ENCODE data around the gene ATF7IP.
A peak's percentile ranks its signal among the peaks of the same experiment; 100 is the strongest.
"Not testable (repeated sequence)": the region's sequence is repeated elsewhere in the genome, so short reads cannot be mapped to it uniquely, and the experiment has no call there.

The ATF7IP gene

GRCh38 chr12:14365294-14366208, at the start of gene ATF7IP:
TSS of gene ATF7IP (plus strand) at chr12:14365682. CDS start at chr12:14423916, 58,234 bp downstream.
- DNase-seq: peak; percentile 92

DNA sequence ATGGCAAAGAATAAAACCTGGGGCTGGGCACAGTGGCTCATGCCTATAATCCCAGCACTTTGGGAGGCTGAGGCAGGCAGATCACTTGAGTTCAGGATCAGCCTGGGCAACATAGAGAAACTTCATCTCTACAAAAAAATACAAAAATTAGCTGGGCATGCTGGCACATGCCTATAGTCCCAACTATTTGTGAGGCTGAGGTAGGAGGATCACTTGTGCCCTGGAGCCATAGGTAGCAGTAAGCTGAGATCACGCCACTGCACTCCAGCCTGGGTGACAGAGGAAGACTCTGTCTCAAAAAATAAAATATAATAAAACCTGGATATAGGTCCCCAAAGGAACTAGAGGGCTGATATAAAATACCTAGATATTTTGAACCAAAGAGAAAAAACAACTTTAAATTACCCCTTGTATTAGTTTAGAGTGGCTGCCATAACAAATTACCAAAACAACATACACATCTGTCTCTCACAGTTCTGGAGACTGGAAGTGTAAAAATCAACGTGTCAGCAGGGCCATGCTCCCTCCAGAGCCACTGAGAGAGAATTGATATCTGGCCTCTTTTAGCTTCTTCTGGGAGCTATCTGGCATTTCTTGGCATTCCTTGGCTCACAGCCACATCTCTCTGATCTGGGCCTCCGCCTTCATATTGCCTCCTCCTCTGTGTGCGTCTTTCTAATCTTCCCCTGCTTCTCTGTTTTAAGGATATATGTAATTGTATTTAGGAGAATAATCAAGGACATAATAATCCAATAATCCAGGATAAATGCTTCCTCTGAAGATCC, 47.9 kb upstream of the ATF7IP start:
- no peak for DNase-seq

DNA sequence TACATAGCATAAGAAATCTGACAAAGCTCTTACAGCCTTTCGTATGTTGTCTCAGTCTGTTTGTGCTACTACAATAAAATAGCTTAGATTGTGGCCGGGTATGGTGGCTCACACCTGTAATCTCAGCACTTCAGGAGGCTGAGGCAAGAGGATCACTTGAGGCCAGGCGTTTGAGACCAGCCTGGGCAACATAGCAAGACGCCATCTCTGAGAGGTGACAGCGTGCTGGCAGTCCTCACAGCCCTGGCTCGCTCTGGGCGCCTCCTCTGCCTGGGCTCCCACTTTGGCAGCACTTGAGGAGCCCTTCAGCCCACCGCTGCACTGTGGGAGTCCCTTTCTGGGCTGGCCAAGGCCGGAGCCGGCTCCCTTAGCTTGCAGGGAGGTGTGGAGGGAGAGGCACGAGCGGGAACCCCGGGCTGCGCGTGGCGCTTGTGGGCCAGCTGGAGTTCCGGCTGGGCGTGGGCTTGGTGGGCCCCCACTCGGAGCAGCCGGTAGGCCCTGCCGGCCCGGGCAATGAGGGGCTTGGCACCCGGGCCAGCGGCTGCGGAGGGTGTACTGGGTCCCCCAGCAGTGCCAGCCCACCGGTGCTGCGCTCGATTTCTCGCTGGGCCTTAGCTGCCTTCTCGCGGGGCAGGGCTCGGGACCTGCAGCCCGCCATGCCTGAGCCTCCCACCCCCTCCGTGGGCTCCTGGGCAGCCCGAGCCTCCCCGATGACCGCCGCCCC, 45.6 kb upstream of the ATF7IP start:
- not testable (repeated sequence) for DNase-seq

GRCh38 chr12:14322403-14322802, 43.1 kb upstream of the ATF7IP start:
- no peak for DNase-seq

DNA sequence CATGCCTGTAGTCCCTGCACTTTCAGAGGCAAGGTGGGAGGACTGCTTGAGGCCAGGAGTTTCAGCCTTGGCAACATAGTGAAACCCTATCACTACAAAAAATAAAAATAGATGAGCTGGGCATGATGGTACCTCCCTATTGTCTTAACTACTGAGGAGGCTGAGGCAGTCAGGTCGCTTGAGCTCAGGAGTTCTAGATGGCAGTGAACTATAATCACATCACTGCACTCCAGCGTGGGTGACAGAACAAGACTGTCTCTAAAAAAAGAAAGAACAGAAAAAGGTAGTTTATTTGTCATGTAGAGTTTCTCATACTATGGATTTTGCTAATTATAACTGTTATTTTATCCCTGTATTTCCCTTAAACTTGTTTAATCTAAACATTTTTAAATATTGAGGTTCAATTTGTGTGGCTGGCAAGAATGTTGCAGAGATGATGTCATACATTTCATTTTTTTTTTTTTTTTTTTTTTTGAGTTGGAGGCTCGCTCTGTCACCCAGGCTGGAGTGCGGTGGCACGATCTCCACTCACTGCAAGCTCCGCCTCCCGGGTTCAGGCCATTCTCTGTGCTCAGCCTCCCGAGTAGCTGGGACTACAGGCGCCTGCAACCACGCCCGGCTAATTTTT, 39.7 kb upstream of the ATF7IP start:
- DNase-seq: no peak

GRCh38 chr12:14326699-14327098, 38.8 kb upstream of the ATF7IP start:
- DNase-seq: no peak

- no peak for DNase-seq
Measured at GRCh38 chr12:14327711-14328110, 37.8 kb upstream of the ATF7IP start.

DNA sequence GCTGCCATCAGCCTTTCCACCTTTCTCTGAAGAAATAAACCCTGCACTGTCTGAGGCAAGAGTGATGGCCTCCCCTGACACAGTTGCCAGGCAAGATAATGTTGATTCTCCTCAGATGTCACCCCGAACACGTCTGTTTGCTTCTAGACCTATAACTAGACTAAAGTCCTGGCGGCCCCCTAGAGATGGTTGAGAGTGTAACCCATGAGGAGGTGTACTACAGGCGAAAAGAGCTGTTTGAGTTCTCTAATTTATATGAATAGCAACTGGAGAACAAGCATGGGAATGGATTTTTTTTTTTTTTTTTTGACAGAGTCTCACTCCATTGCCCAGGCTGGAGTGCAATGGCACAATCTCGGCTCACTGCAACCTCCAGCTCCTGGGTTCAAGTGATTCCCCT, 33.0 kb upstream of the ATF7IP start:
- no peak for DNase-seq

- DNase-seq: no peak
Measured at GRCh38 chr12:14340371-14340770, 25.1 kb upstream of the ATF7IP start.

DNA sequence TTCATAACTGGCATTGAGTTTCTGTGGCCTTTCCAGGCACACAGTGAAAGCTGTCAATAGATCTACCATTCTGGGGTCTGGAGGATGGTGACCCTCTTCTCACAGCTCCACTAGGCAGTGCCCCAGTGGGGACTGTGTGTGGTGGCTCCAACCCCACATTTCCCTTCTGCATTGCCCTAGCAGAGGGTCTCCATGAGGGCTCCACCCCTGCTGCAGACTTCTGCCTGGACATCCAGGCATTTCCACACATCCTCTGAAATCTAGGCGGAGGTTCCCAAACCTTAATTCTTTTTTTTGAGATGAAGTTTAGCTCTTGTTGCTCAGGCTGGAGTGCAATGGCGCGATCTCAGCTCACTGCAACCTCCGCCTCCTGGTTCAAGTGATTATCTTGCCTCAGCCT, 14.0 kb upstream of the ATF7IP start:
- DNase-seq: not testable (repeated sequence)

DNA sequence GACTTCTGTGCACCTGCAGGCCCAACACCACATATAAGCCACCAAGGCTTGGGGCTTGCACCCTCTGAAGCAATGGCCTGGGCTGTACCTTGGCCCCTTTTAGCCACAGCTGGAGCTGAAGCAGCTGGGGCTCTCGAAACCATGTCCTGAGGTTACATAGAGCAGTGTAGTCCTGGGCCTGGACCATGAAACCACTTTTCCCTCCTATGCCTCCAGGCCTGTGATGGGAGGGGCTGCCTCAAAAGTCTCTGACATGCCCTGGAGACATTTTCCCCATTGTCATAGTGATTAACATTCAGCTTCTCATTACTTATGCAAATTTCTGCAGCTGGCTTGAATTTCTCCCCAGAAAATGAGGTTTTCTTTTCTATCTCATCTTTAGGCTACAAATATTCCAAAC, 13.4 kb upstream of the ATF7IP start:
- not testable (repeated sequence) for DNase-seq

DNA sequence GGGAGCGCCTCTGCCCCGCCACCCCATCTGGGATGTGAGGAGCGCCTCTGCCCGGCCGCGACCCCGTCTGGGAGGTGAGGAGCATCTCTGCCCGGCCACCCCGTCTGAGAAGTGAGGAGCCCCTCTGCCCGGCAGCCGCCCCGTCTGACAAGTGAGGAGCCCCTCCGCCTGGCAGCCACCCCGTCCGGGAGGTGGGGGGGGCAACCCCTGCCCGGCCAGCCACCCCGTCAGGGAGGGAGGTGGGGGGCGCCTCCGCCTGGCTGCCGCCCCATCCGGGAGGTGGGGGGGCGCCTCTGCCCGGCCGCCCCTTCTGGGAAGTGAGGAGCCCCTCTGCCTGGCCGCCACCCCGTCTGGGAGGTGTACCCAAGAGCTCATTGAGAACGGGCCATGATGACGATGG, 10.8 kb upstream of the ATF7IP start:
- DNase-seq: not testable (repeated sequence)

- DNase-seq: no peak
Measured at GRCh38 chr12:14356147-14356546, 9.3 kb upstream of the ATF7IP start.

- DNase-seq: no peak
Measured at GRCh38 chr12:14357486-14357885, 8.0 kb upstream of the ATF7IP start.

DNA sequence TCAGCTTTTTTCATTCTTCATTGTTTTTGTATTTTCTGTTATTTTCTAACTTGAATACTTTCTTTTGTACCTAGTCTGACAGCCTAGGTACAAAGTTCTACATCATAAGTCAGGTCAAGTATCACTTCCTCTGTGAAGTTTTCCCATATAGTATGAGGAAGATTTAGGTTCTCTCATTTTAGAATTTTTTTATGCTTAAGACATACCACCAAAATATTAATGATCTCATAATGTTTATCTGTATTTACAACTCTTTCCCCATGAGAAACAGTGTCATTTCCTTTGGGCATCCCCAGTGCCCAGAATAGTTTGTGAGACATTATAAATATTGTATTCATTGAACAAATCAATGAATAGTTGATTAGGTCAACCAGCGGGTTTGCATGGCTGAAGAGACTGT, 3.1 kb upstream of the ATF7IP start:
- DNase-seq: no peak

DNA sequence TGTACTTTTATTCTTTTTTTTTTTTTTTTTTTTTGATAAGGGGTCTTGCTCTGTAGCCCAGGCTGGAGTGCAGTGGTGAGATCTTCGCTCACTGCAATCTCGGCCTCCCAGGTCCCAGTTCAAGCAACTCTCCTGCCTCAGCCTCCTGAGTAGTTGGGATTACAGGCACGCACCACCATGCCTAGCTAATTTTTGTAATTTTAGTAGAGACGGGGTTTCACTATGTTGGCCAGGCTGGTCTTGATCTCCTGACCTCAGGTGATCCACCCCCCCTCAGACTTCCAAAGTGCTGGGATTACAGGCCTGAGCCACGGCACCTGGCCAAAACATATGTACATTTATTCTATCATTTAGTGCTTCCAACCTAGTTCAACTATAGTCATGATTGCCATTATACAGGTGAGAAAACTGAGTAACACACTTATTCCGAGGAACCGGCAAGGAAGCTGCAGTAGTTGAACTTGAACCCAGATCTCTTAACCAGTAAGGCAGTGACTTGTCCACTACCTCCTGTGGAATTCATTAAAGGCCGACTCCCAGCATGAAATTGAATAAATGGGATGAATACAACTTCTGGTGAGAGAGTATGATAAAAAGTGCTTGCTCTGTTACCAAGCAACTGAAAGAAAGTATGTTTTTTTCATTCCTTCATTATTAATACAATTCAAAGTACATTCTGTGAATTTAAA, 755 bp upstream of the ATF7IP start:
- no peak for DNase-seq

GRCh38 chr12:14366209-14367039, 942 bp downstream of the ATF7IP start:
- DNase-seq: peak; percentile 0

DNA sequence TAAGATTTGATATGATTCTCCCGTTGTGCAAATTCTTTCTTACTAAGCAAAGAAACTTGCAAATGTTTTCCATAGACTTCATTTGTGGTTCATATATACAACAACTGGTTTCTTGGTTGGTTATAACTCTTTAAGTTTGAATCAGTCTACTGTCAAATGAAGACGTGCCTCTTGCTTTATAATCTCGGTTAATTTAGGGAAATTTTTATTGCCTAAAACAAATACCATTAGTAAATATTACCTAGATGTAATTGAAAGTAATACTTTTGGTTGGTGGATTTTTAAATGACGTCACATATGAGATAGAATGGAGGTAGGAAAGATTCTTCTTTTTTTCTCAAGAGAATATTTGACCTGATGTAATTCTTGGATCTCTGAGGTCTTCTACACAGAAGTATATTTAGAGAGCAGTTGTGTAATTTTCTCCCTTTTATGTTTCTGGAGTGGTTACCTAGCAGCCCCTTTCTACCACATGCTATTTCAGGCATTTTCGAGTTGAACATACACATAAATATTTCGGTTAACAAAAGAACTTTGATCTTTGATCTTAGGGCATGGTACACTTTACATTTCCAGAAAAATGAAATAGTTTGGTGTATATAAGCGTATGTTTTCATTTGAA, 1.7 kb downstream of the ATF7IP start:
- peak; percentile 4 for DNase-seq

DNA sequence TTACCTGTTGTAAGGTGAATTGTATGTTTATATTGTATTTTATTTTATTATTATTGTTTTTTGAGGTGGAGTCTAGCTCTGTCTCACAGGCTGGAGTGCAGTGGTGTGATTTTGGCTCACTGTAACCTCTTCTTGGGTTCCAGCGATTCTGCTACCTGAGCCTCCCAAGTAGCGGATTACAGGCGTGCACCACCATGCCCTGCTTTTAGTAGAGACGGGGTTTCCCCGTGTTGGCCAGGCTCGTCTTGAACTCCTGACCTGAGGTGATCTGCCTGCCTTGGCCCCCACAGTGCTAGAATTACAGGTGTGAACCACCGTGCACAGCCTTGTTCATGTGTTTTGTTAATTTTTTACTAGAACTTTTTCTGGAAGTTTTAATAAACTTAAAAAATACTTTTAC, 3.8 kb downstream of the ATF7IP start:
- no peak for DNase-seq

- no peak for DNase-seq
Measured at GRCh38 chr12:14373217-14373616, 7.7 kb downstream of the ATF7IP start.

DNA sequence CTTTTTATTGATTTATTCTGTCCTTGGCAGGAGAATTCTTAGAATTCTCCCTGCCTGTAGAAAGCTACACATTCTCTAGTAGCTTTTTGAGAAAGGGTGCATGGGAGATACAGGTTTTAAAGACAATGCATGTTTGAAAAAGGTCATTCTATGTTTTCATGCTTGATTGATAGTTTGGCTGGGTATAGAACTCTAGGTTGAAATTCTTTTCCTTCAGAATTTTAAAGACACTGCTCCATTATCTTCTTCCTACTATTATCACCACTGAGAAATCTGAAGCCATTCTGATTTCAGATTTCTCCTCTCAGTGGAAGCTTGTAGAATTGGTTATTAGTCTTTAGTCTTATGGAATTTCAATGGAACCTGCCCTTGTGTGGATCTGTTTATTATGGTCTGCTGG, 14.0 kb downstream of the ATF7IP start:
- no peak for DNase-seq
